ENCODE results near the gene IGFN1. TPM values are rescaled to one million over a fixed set of nuclear protein-coding genes. Genes with fewer than 3 reads are reported as not detected.

Gene IGFN1
- total and polyA plus RNA-seq, 2 of the 8 experiments (the other 6 are each of a cell fraction or from before 2014, with no cell fraction given): not detected

GRCh38 chr1:201267481-201268229 lies 77.0 kb downstream of the IGFN1 start (continued):
- no peak for TF ChIP-seq NANOG (IDR thresholded peaks at IDR 0.05; ENCODE audit: insufficient read depth, low read depth, low read length, poor library complexity, severe bottlenecking)
- no peak for TF ChIP-seq ASH2L (IDR thresholded peaks at IDR 0.05; ENCODE audit: low read length)
- no peak for TF ChIP-seq RXRA (IDR thresholded peaks at IDR 0.05; ENCODE audit: insufficient read depth, low read depth, low read length)
- no peak for TF ChIP-seq JUND (IDR thresholded peaks at IDR 0.05; ENCODE audit: low read length)
- no peak for TF ChIP-seq KDM5A (IDR thresholded peaks at IDR 0.05; ENCODE audit: low read length)
- TF ChIP-seq RAD21 (IDR thresholded peaks at IDR 0.05 in 1 of 2, conservative IDR thresholded peaks at IDR 0.05 in 1 of 2; ENCODE audit: low read depth in 2 of 2, low read length in 2 of 2): no peak
- no peak for TF ChIP-seq CHD2 (IDR thresholded peaks at IDR 0.05; ENCODE audit: low read length)

All from H1 (cell line).